Keratinocyte (primary cell): ENCODE measurements around the gene MEGF11. TPM values are rescaled to one million over a fixed set of nuclear protein-coding genes. Genes with fewer than 3 reads are reported as not detected.

Source experiments
- DNase-seq: peaks from one replicate; pipeline ENCODE4 v3.0.0-alpha.2; 2011; ENCODE audit warnings: low read depth, missing footprints, low spot score
- FAIRE-seq: peaks from 2 replicates; lab custom pipeline; 2011; peaks lifted over from hg19 to GRCh38; lab: Jason Lieb, UNC
- H2AFZ ChIP-seq: 2 replicates; pipeline ENCODE4 v1.6.0; 2012; ENCODE audit warnings: low read length, control low read depth, inconsistent platforms; ENCODE audit not compliant: control insufficient read depth
- H3K27ac ChIP-seq: 2 replicates; pipeline ENCODE4 v1.5.1; 2011; ENCODE audit warnings: low read length; ENCODE audit not compliant: control insufficient read depth, insufficient read depth
- H3K27me3 ChIP-seq: 3 replicates; pipeline ENCODE4 v1.6.0; 2011; ENCODE audit warnings: low read length; ENCODE audit not compliant: control insufficient read depth, insufficient read depth; ENCODE audit errors: extremely low read depth
- H3K36me3 ChIP-seq, 2 experiments: 2 replicates in 1 of 2; 3 replicates in 1 of 2; pipeline ENCODE4 v1.5.1; 2011; ENCODE audit warnings: low read length in 2 of 2, mild to moderate bottlenecking in 1 of 2; ENCODE audit not compliant: control insufficient read depth in 2 of 2, insufficient read depth in 2 of 2; ENCODE audit errors: extremely low read depth in 1 of 2
- H3K4me1 ChIP-seq: 3 replicates; pipeline ENCODE4 v1.5.1; 2011; ENCODE audit warnings: low read length; ENCODE audit not compliant: control insufficient read depth, insufficient read depth; ENCODE audit errors: extremely low read depth
- H3K4me2 ChIP-seq: 3 replicates; pipeline ENCODE4 v1.6.0; 2011; ENCODE audit warnings: low read depth, low read length; ENCODE audit not compliant: control insufficient read depth, insufficient read depth; ENCODE audit errors: extremely low read depth
- H3K4me3 ChIP-seq, 3 experiments: fragments of 200-600 bp in 1 of 3; sonication (generic) in 1 of 3; 2 replicates in 2 of 3; 3 replicates in 1 of 3; pipeline ENCODE4 v1.5.1; 2011 to 2016; ENCODE audit warnings: low read length in 3 of 3, mild to moderate bottlenecking in 3 of 3, control low read depth in 2 of 3, inconsistent platforms in 1 of 3, low read depth in 1 of 3, mixed read lengths in 1 of 3, mixed run types in 1 of 3, moderate library complexity in 1 of 3; ENCODE audit not compliant: control insufficient read depth in 2 of 3, insufficient read depth in 2 of 3; ENCODE audit errors: extremely low read depth in 1 of 3
- H3K79me2 ChIP-seq: 2 replicates; pipeline ENCODE4 v1.6.0; 2012; ENCODE audit warnings: low read length; ENCODE audit not compliant: control insufficient read depth, insufficient read depth
- H3K9ac ChIP-seq: 3 replicates; pipeline ENCODE4 v1.6.0; 2011; ENCODE audit warnings: low read length; ENCODE audit not compliant: control insufficient read depth, insufficient read depth; ENCODE audit errors: extremely low read depth
- H3K9me1 ChIP-seq: 3 replicates; pipeline ENCODE4 v1.6.0; 2011; ENCODE audit warnings: low read length; ENCODE audit not compliant: control insufficient read depth, insufficient read depth; ENCODE audit errors: extremely low read depth
- H3K9me3 ChIP-seq: 2 replicates; pipeline ENCODE4 v1.5.1; 2012; ENCODE audit warnings: low read depth, low read length; ENCODE audit not compliant: control insufficient read depth
- H4K20me1 ChIP-seq: 3 replicates; pipeline ENCODE4 v1.6.0; 2011; ENCODE audit warnings: low read length; ENCODE audit not compliant: control insufficient read depth, insufficient read depth; ENCODE audit errors: extremely low read depth
- CTCF ChIP-seq, 3 experiments: IDR thresholded peaks in 1 of 3; conservative IDR thresholded peaks in 1 of 3; optimal IDR thresholded peaks in 1 of 3; 2 replicates in 2 of 3; 3 replicates in 1 of 3; pipeline versions ENCODE3 to v1.5.1; 2011; ENCODE audit warnings: low read length in 3 of 3, mild to moderate bottlenecking in 3 of 3, moderate library complexity in 2 of 3, control low read depth in 1 of 3, inconsistent platforms in 1 of 3; ENCODE audit not compliant: insufficient read depth in 2 of 3; ENCODE audit errors: extremely low read depth in 1 of 3
- EZH2 ChIP-seq: IDR thresholded peaks from one replicate; pipeline ENCODE4 v1.6.1; 2012; ENCODE audit warnings: inconsistent platforms, mild to moderate bottlenecking, low read length, moderate library complexity
- dilution Hi-C: fragments of 300-500 bp; cut with MboI; formaldehyde crosslinking; loops from one replicate; pipeline ENCODE4 v1.7.0; 2020; ENCODE audit warnings: low sequenced_read_pairs; ENCODE audit not compliant: extremely low pct_ligation_motif_present
- polyA plus RNA-seq, 5 experiments: library from polyadenylated mRNA; depleted of rRNA in 3 of 5; stranded (reverse) in 3 of 5; stranded (forward) in 1 of 5; unstranded in 1 of 5; fragments of >200 nt; gene quantifications; 1 replicate in 1 of 5; 2 replicates in 3 of 5; 3 replicates in 1 of 5; pipeline versions ENCODE4 v1.2.1 to v1.2.3, GENCODE V29; 2011 to 2012; ENCODE audit warnings: missing spikeins in 2 of 5, low read depth in 1 of 5, low replicate concordance in 1 of 5

MEGF11 gene
- polyA plus RNA-seq, 1 donor (not counting 4 experiments of a cell fraction or from before 2014, with no cell fraction given): not detected

DNA sequence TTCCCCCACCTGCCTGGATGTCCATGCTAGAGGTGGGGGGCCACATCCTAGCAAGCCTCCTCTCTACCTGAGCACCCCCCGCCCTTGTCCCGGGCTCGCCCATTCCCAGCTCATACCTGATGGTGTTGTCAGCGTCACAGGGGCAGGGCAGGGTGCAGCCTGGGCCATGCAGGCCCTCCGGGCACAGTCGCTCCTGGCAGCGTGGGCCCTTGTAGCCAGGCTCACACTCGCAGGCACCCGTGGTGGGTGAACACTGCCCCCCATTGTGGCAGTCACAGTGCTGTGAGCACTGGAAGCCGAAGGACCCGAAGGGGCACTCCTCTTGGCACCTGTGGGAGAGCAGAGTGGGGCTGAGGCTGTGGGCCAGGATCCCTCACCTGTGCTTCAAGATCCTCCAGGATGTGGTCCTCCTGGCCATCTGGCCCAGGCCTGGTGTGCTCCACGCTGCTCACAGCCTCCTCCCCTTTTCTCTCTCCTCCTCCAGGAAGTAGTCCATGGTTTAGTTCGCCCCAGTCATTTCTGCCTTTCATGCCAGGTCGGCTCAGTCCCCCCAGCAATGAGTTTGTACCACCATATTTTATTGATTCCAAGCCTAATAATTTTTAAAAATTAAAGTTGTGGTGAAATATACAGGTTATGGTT, 288.6 kb downstream of the MEGF11 start:
- Histone ChIP-seq H3K27me3 (peaks cover 31% of the 10 kb centered on the region), H3K4me2 (no peak overlapping the region), H3K79me2 (no peaks in the 10 kb centered on the region), H3K36me3 (no peaks in the 10 kb centered on the region), H3K9ac (no peak overlapping the region), H3K9me1 (no peaks in the 10 kb centered on the region), H3K9me3 (no peaks in the 10 kb centered on the region), H4K20me1 (no peaks in the 10 kb centered on the region), H3K4me3 (no peak overlapping the region), H3K4me1 (peaks cover 13% of the 10 kb centered on the region), H3K27ac (no peak overlapping the region), H2AFZ (no peak overlapping the region)
- TF ChIP-seq CTCF (optimal IDR thresholded peaks at IDR 0.05 in 1 of 3, IDR thresholded peaks at IDR 0.05 in 1 of 3, conservative IDR thresholded peaks at IDR 0.05 in 1 of 3; ENCODE audit: extremely low read depth in 1 of 3, insufficient read depth in 2 of 3, low read length in 3 of 3) (no peak), EZH2 (no peak)
- dilution Hi-C loops: no loop called here
- FAIRE-seq (no peak), DNase-seq (no peak)

GRCh38 chr15:65963911-65964482, 289.6 kb downstream of the MEGF11 start:
- peak overlapping the region; percentile 14 for H2AFZ ChIP-seq
- DNase-seq (no peak), FAIRE-seq (no peak)
- H3K4me2 ChIP-seq: peak overlapping the region; percentile 56
- no peak overlapping the region for H3K4me3 ChIP-seq
- dilution Hi-C loops: no loop called here
- H3K9me1 ChIP-seq: no peaks in the 10 kb centered on the region
- no peaks in the 10 kb centered on the region for H3K79me2 ChIP-seq
- H3K9me3 ChIP-seq: no peaks in the 10 kb centered on the region
- no peak overlapping the region for H3K9ac ChIP-seq
- no peaks in the 10 kb centered on the region for H3K36me3 ChIP-seq
- peaks cover 29% of the 10 kb centered on the region for H3K27me3 ChIP-seq
- no peak for TF ChIP-seq EZH2
- no peak for TF ChIP-seq CTCF (optimal IDR thresholded peaks at IDR 0.05 in 1 of 3, IDR thresholded peaks at IDR 0.05 in 1 of 3, conservative IDR thresholded peaks at IDR 0.05 in 1 of 3; ENCODE audit: extremely low read depth in 1 of 3, insufficient read depth in 2 of 3, low read length in 3 of 3)
- no peak overlapping the region for H3K27ac ChIP-seq
- peaks cover 13% of the 10 kb centered on the region for H3K4me1 ChIP-seq
- H4K20me1 ChIP-seq: no peaks in the 10 kb centered on the region
